Heart right ventricle (tissue), 16 donors: Measurements from ENCODE around the gene SLC29A4. TPM values are rescaled to one million over a fixed set of nuclear protein-coding genes. Genes with fewer than 3 reads are reported as not detected.
"Not testable (repeated sequence)": the region's sequence is repeated elsewhere in the genome, so short reads cannot be mapped to it uniquely, and the experiment has no call there.

Experiments
- ATAC-seq, 8 donors: fragments of 200-7000 bp; cut with Tn5 transposase; one replicate each; pipeline ENCODE4 v1.9.1; 2020; ENCODE audit warnings: mild to moderate bottlenecking in 8 of 8, moderate library complexity in 8 of 8, moderate number of reproducible peaks in 1 of 8
- DNase-seq, 2 donors: peaks; one replicate each; pipeline ENCODE4 v3.0.0-alpha.2; 2020
- H3K27ac ChIP-seq, 10 donors: fragments of 200-600 bp; sonication (generic) in 2 of 10; one replicate each; pipeline versions ENCODE4 v1.5.0 to v1.8.0; 2020 to 2022; ENCODE audit warnings: mild to moderate bottlenecking in 3 of 10
- H3K27me3 ChIP-seq, 7 donors: fragments of 200-600 bp; one replicate each; pipeline ENCODE4 v1.8.0; 2021 to 2022; ENCODE audit warnings: mild to moderate bottlenecking in 2 of 7
- H3K36me3 ChIP-seq, 9 donors: fragments of 200-600 bp; sonication (generic) in 1 of 9; one replicate each; pipeline versions ENCODE4 v1.5.0 to v1.8.0; 2020 to 2022; ENCODE audit warnings: mild to moderate bottlenecking in 2 of 9
- H3K4me1 ChIP-seq, 9 donors: fragments of 200-600 bp; sonication (generic) in 1 of 9; one replicate each; pipeline versions ENCODE4 v1.5.0 to v1.8.0; 2020 to 2022; ENCODE audit warnings: mild to moderate bottlenecking in 4 of 9
- H3K4me3 ChIP-seq, 10 donors: fragments of 200-600 bp; sonication (generic) in 2 of 10; one replicate each; pipeline versions ENCODE4 v1.5.0 to v1.8.0; 2020 to 2022; ENCODE audit warnings: mild to moderate bottlenecking in 7 of 10, moderate library complexity in 2 of 10
- H3K9me3 ChIP-seq, 11 donors: fragments of 200-600 bp in 10 of 11; sonication (generic) in 2 of 11; one replicate each; pipeline versions ENCODE4 v1.5.0 to v1.8.0; 2013 to 2022; ENCODE audit warnings: mild to moderate bottlenecking in 2 of 11, control low read depth in 1 of 11, moderate library complexity in 1 of 11
- WGBS, 2 donors: extraction: QIAGEN DNeasy Blood & Tissue Kit; methylation state at CpG; one replicate each; pipeline ENCODE4 v1.1.7; 2013; ENCODE audit warnings: inconsistent platforms in 1 of 2; 5-methylcytosine and 5-hydroxymethylcytosine counted together
- intact Hi-C, 10 donors: fragments of 100-400 bp; cut with DNase I; formaldehyde crosslinking; loops; one replicate each; pipeline versions ENCODE4 v1.11.1 to v1.14.2; 2022
- polyA plus RNA-seq, 2 donors: library from polyadenylated mRNA; stranded (reverse); fragments of 200-250 nt; gene quantifications; one replicate each; pipeline ENCODE4 v1.2.3, GENCODE V29; 2013
- total RNA-seq, 10 donors: library from RNA; stranded (reverse); fragmentation: NEBNext Ultra II Directional in 3 of 10; extraction: Animal tissue kit (Norgen Biotek cat#: 25700) in 3 of 10; gene quantifications; one replicate each; pipeline versions ENCODE4 v1.2.1 to v1.2.4, GENCODE V29; 2021 to 2023
- TF ChIP-seq, protein P1 (sequence below), 9 donors: fragments of 200-600 bp; sonication (generic) in 2 of 9; IDR thresholded peaks; one replicate each; pipeline versions ENCODE4 v1.5.0 to v1.8.0; 2021 to 2022; ENCODE audit warnings: antibody characterized with exemption in 9 of 9, mild to moderate bottlenecking in 5 of 9, moderate library complexity in 1 of 9
- donor health status: Arrhythmogenic right ventricular cardiomyopathy.
- donor health status: ischemic (EF 13 %, LVEDD 7.1; RV severe dilation, severe dysfunction).
- donor health status: healthy with polysubstance abuse.
- donor health status: DM: no; HTN: yes; CAD: no.
- donor health status: DM: no; HTN: no; CAD: no.
- donor health status: ischemic (EF 25% LVEDD 6.9; RV normal size, moderate dysfunction).
- donor health status: ischemic (EF 25% LVEDD 5.7; RV mildly dilated, moderate dysfunction).
- donor health status: healthy.
- donor health status: DM: yes; HTN: yes; CAD: no.
- donor health status: Ischemic cardiomyopathy.
- donor health status: ischemic (EF 35%, LVEDD 5.7; RV mildly dilated, moderate dysfunction).
- donor health status: nonischemic (EF 11% LVEDD 7.7; RV severe dilation, severe dysfunction).
- donor health status: DM: yes; HTN: yes; CAD: no.
- donor health status: PGD.
- donor health status: ischemic (EF 29% LVEDD 5.4; RV normal size, mild dysfunction).
- donor health status: nonischemic (EF 23%, LVEDD 6.1; RV moderate dilation, normal function).

SLC29A4 gene
- total and polyA plus RNA-seq, 12 donors: 0.94 to 5.3 (median 2.1) TPM

DNA sequence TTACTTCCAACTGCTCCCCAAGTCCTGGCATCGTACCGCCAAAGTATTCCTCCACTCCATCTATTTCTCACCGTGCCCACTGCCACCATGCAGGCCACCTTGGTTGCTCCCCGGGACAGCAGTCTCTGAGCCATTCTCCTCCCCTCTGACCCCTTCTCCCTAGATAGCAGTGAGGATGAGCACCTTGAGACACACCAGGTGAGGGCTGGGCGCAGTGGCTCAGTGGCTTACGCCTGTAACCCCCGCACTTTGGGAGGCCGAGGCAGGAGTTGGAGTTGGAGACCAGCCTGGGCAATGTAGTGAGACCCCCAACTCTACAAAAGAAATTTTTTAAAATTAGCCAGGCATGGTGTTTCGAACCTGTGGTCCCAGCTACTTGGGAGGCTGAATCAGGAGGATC lies 4.2 kb downstream of the SLC29A4 start:
- no peak for DNase-seq
- Histone ChIP-seq H3K9me3 (no peaks in the 10 kb centered on the region), H3K27ac (no peak overlapping the region), H3K4me3 (no peak overlapping the region), H3K4me1 (peaks cover 0 to 12% (median 6%) of the 10 kb centered on the region in 9 donors), H3K27me3 (peaks cover 0 to 21% (median 14%) of the 10 kb centered on the region in 7 donors), H3K36me3 (no peaks in the 10 kb centered on the region)
- intact Hi-C loops: no loop called here
- TF ChIP-seq, protein P1, sequence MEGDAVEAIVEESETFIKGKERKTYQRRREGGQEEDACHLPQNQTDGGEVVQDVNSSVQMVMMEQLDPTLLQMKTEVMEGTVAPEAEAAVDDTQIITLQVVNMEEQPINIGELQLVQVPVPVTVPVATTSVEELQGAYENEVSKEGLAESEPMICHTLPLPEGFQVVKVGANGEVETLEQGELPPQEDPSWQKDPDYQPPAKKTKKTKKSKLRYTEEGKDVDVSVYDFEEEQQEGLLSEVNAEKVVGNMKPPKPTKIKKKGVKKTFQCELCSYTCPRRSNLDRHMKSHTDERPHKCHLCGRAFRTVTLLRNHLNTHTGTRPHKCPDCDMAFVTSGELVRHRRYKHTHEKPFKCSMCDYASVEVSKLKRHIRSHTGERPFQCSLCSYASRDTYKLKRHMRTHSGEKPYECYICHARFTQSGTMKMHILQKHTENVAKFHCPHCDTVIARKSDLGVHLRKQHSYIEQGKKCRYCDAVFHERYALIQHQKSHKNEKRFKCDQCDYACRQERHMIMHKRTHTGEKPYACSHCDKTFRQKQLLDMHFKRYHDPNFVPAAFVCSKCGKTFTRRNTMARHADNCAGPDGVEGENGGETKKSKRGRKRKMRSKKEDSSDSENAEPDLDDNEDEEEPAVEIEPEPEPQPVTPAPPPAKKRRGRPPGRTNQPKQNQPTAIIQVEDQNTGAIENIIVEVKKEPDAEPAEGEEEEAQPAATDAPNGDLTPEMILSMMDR (IDR thresholded peaks at IDR 0.05): no peak
- ATAC-seq: no peak
- WGBS, 2 donors: 92 to 97% methylated on average over 9 of the region's 9 CpGs

DNA sequence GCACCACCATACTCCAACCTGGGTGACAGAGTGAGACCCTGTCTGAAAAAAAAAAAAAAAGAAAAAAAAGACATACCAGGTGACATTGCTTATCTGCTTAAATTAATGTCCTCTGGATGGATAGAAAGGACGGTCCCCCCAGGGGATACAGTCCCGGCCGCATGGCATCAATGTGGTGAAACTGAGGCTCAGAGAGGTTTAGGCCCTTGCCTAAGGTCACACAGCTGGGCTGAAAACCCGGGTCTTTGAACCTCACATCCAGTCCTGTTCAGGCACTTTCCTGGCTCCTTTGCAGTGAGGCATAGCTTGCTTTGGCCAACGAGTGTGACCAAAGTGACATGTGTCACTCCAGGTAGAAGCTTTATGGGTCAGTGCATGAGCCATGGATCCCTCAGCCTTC lies 4.6 kb downstream of the SLC29A4 start:
- Histone ChIP-seq H3K27me3 (peaks cover 0 to 21% (median 14%) of the 10 kb centered on the region in 7 donors), H3K4me1 (peaks cover 0 to 12% (median 6%) of the 10 kb centered on the region in 9 donors)
- ATAC-seq, H3K36me3 ChIP-seq, H3K4me3 ChIP-seq, DNase-seq, intact Hi-C loops, H3K9me3 ChIP-seq, H3K27ac ChIP-seq: not testable (repeated sequence)
- 85 to 88% methylated on average over 5 of the region's 5 CpGs for WGBS, 2 donors

DNA sequence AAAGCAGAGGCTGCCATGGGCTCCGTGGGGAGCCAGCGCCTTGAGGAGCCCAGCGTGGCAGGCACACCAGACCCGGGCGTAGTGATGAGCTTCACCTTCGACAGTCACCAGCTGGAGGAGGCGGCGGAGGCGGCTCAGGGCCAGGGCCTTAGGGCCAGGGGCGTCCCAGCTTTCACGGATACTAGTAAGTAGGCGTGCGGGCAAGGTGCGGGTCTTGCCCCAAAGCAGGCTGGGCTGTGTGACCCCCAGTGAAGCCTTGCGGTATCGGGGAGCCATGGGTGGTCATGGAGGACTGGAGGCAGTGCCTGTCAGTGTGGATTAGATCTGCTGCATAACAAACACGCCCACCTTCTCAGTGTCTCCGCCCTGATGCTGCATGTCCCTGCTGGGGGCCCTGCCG lies 5.1 kb downstream of the SLC29A4 start:
- TF ChIP-seq, protein P1 (IDR thresholded peaks at IDR 0.05): no peak
- intact Hi-C loops: no loop called here
- Histone ChIP-seq H3K27me3 (peaks cover 0 to 21% (median 14%) of the 10 kb centered on the region in 7 donors), H3K4me3 (no peak overlapping the region), H3K27ac (no peak overlapping the region), H3K4me1 (peaks cover 0 to 12% (median 6%) of the 10 kb centered on the region in 9 donors), H3K36me3 (no peaks in the 10 kb centered on the region), H3K9me3 (no peaks in the 10 kb centered on the region)
- DNase-seq (no peak), ATAC-seq (no peak)
- WGBS, 2 donors: 94 to 96% methylated on average over 19 of the region's 19 CpGs

DNA sequence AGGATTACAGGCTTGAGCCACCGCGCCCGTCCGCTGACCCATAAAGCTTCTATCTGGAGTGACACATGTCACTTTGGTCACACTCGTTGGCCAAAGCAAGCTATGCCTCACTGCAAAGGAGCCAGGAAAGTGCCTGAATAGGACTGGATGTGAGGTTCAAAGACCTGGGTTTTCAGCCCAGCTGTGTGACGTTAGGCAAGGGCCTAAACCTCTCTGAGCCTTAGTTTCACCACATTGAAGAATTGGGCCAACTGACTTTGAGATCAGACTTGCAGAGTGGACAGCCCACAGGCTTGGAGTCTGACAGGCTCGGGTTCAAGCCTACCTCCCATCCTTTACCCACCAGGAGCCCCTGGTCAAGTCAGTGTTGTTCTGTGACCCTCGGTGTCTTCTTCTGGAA lies 5.8 kb downstream of the SLC29A4 start:
- H3K9me3 ChIP-seq, H3K36me3 ChIP-seq, DNase-seq, intact Hi-C loops, ATAC-seq, H3K4me1 ChIP-seq, H3K4me3 ChIP-seq, H3K27ac ChIP-seq: not testable (repeated sequence)
- peaks cover 0 to 17% (median 12%) of the 10 kb centered on the region in 7 donors for H3K27me3 ChIP-seq
- WGBS, 2 donors: 95 to 98% methylated on average over 8 of the region's 8 CpGs

DNA sequence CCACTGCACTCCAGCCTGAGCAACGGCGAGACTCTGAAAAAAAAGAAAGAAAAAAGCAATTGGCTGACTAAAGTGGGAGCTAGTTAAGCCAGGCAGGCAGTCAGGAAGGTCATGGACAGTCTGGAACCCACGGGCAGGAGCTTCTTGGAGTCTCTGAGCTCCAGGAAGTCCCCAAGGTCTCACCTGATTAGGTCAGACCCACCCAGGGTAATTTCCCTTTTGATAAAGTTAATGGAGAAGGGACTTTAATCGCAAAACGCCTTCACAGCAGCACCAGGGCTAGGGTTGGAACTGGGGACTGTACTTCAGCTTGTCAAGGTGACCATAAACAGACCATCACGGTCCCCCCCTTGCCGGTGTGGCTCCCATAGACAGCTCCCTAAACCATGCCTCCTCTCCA lies 6.6 kb downstream of the SLC29A4 start:
- no peak for DNase-seq
- H3K27me3 ChIP-seq: peaks cover 0 to 9% (median 5%) of the 10 kb centered on the region in 7 donors
- 38 to 44% methylated on average over 7 of the region's 7 CpGs for WGBS, 2 donors
- intact Hi-C loops: no loop called here
- no peak for ATAC-seq
- TF ChIP-seq, protein P1 (IDR thresholded peaks at IDR 0.05): no peak
- H3K27ac ChIP-seq: no peak overlapping the region
- peaks cover 0 to 4% (median 0%) of the 10 kb centered on the region in 9 donors for H3K4me1 ChIP-seq
- no peaks in the 10 kb centered on the region for H3K36me3 ChIP-seq
- H3K4me3 ChIP-seq: no peak overlapping the region
- no peaks in the 10 kb centered on the region for H3K9me3 ChIP-seq
